ENCODE data around the gene ZNF578.
"Not testable (repeated sequence)": the region's sequence is repeated elsewhere in the genome, so short reads cannot be mapped to it uniquely, and the experiment has no call there.

Gene ZNF578

GRCh38 chr19:52518646-52519045 lies 65.3 kb downstream of the ZNF578 start:
- Histone ChIP-seq H3K27ac (ENCODE audit: low read depth, low read length) (no peak overlapping the region), H3K4me3 (ENCODE audit: low read depth in 1 of 2, low read length in 2 of 2) (no peak overlapping the region), H3K9ac (ENCODE audit: low read length) (no peak overlapping the region), H3K27me3 (ENCODE audit: control insufficient read depth in 1 of 2, insufficient read depth in 2 of 2, low read length in 2 of 2) (no peaks in the 10 kb centered on the region), H3K4me1 (ENCODE audit: insufficient read depth, low read length) (no peaks in the 10 kb centered on the region), H3K9me3 (ENCODE audit: low read length) (no peaks in the 10 kb centered on the region), H3K36me3 (ENCODE audit: insufficient read depth, low read length) (no peaks in the 10 kb centered on the region)

DNA sequence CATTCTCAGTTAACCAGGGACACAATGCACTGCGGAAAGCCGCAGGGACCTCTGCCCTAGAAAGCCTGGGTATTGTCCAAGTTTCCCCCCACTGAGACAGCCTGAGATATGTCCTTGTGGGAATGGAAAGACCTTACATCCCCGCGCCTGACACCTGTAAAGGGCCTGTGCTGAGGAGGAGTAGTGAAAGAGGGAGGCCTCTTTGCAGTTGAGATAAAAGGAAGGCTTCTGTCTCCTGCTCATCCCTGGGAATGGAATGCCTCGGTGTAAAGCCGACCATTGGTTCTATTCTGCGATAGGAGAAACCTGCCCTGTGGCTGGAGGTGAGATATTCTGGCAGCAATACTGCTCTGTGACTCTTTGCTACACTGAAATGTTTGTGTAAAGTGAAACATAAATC lies 65.8 kb downstream of the ZNF578 start:
- H3K9me3 ChIP-seq (ENCODE audit: low read length); H3K36me3 ChIP-seq (ENCODE audit: insufficient read depth, low read length); H3K27me3 ChIP-seq (ENCODE audit: control insufficient read depth in 1 of 2, insufficient read depth in 2 of 2, low read length in 2 of 2); H3K4me3 ChIP-seq (ENCODE audit: low read depth in 1 of 2, low read length in 2 of 2); H3K4me1 ChIP-seq (ENCODE audit: insufficient read depth, low read length); H3K9ac ChIP-seq (ENCODE audit: low read length); H3K27ac ChIP-seq (ENCODE audit: low read depth, low read length): not testable (repeated sequence)

DNA sequence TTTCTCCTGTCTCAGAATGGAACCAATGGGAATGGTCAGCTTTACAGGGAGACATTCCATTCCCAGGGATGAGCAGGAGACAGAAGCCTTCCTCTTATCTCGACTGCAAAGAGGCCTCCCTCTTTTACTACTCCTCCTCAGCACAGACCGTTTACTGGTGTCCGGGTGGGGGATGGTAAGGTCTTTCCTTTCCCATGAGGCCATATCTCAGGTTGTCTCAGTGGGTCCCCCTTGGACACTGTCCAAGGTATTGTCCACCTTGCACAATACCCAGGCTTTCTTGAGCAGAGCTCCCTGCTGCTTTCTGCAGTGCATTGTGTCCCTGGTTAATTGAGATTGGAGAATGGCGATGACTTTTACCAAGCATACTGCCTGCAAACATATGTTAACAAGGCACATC lies 66.7 kb downstream of the ZNF578 start:
- no peak overlapping the region for H3K9ac ChIP-seq (ENCODE audit: low read length)
- no peaks in the 10 kb centered on the region for H3K4me1 ChIP-seq (ENCODE audit: insufficient read depth, low read length)
- H3K27ac ChIP-seq (ENCODE audit: low read depth, low read length): no peak overlapping the region
- no peak overlapping the region for H3K4me3 ChIP-seq (ENCODE audit: low read depth in 1 of 2, low read length in 2 of 2)
- no peaks in the 10 kb centered on the region for H3K27me3 ChIP-seq (ENCODE audit: control insufficient read depth in 1 of 2, insufficient read depth in 2 of 2, low read length in 2 of 2)
- no peaks in the 10 kb centered on the region for H3K36me3 ChIP-seq (ENCODE audit: insufficient read depth, low read length)
- H3K9me3 ChIP-seq (ENCODE audit: low read length): no peaks in the 10 kb centered on the region

GRCh38 chr19:52522551-52522950 lies 69.2 kb downstream of the ZNF578 start:
- Histone ChIP-seq H3K36me3 (ENCODE audit: insufficient read depth, low read length) (no peaks in the 10 kb centered on the region), H3K9me3 (ENCODE audit: low read length) (no peaks in the 10 kb centered on the region), H3K27me3 (ENCODE audit: control insufficient read depth in 1 of 2, insufficient read depth in 2 of 2, low read length in 2 of 2) (no peaks in the 10 kb centered on the region), H3K4me1 (ENCODE audit: insufficient read depth, low read length) (no peaks in the 10 kb centered on the region), H3K4me3 (ENCODE audit: low read depth in 1 of 2, low read length in 2 of 2) (no peak overlapping the region), H3K9ac (ENCODE audit: low read length) (no peak overlapping the region), H3K27ac (ENCODE audit: low read depth, low read length) (no peak overlapping the region)

- Histone ChIP-seq H3K4me1 (ENCODE audit: insufficient read depth, low read length) (peaks cover 10% of the 10 kb centered on the region), H3K4me3 (ENCODE audit: low read depth in 1 of 2, low read length in 2 of 2) (no peak overlapping the region), H3K27me3 (ENCODE audit: control insufficient read depth in 1 of 2, insufficient read depth in 2 of 2, low read length in 2 of 2) (no peaks in the 10 kb centered on the region), H3K9me3 (ENCODE audit: low read length) (no peaks in the 10 kb centered on the region), H3K9ac (ENCODE audit: low read length) (no peak overlapping the region), H3K27ac (ENCODE audit: low read depth, low read length) (no peak overlapping the region), H3K36me3 (ENCODE audit: insufficient read depth, low read length) (no peaks in the 10 kb centered on the region)
Measured at GRCh38 chr19:52524086-52524485, 70.7 kb downstream of the ZNF578 start.

DNA sequence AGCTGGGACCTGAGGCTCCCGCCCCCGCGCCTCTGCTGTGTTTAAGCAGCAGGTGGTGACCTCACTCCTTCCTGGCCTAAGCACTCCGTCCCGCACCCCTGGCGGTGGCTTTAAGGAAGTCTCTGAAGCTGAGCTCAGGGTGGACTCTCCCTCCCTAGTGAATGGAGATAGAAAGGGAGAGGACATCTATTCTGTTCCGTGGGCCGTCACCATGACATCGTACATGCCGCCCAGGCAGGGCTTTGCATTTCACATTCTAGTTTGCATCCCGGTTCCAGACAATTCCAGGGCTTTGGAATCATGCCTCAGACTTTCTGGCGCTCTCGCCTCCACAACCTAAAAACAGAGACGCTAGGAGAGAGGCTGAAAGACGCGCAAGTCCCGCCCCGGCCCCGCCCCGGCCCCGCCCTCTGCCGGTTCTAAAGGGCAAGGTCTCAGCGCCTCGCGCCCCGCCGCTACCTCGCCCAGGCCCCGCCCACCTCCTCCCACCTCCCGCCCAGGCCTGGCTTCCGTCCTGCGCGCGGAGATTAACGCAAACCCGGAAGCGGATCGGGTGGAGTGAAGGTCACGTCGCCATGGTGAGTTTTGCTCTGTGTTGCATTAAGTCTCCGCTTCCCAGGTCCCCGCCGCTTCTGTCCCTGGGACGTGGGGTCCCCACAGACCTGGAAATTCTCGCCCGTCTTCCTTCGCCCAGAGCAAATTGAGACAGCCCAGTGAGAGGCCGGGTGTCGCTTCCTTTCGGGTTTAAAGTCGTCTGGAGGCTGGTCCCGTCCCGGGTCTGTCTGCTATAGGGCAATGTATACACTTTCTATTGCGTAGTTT lies 74.0 kb downstream of the ZNF578 start, which contains the start of gene ZNF808:
TSS of gene ZNF808 (plus strand) at position 535 of the 822 bp plus-strand sequence. CDS start 15,617 bp downstream, outside the sequence.
- Histone ChIP-seq H3K27ac (ENCODE audit: low read depth, low read length) (peak within 1 kb of the TSS; percentile 79), H3K9me3 (ENCODE audit: low read length) (no peaks in the 10 kb centered on the region), H3K27me3 (ENCODE audit: control insufficient read depth in 1 of 2, insufficient read depth in 2 of 2, low read length in 2 of 2) (no peaks in the 10 kb centered on the region), H3K36me3 (ENCODE audit: insufficient read depth, low read length) (no peaks in the 10 kb centered on the region), H3K4me1 (ENCODE audit: insufficient read depth, low read length) (peaks cover 11% of the 10 kb centered on the region), H3K4me3 (ENCODE audit: low read depth in 1 of 2, low read length in 2 of 2) (peak within 1 kb of the TSS; percentile 51 to 75), H3K9ac (ENCODE audit: low read length) (peak within 1 kb of the TSS; percentile 76)

DNA sequence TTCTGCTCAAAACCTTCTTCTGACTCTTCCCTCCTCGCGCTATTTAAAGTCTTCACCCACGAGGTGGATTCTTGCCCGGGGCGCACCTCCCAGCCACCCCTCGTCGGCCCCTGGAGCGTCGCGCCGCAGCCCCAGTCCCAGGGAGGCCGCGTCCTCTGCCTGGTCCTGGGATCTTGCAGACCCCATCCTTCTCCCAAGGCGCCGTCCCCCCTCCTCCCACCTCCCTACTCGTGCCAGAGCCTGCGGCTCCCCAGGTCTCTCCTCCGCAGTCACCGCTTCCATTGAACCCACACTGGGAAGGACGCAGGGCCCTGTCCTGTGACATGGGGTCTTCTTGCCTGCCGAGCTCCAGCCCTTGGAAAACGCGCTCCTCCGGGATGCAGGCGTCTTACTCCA lies 74.6 kb downstream of the ZNF578 start:
- Histone ChIP-seq H3K9ac (ENCODE audit: low read length) (peak overlapping the region; percentile 76), H3K36me3 (ENCODE audit: insufficient read depth, low read length) (no peaks in the 10 kb centered on the region), H3K27me3 (ENCODE audit: control insufficient read depth in 1 of 2, insufficient read depth in 2 of 2, low read length in 2 of 2) (no peaks in the 10 kb centered on the region), H3K4me1 (ENCODE audit: insufficient read depth, low read length) (peaks cover 11% of the 10 kb centered on the region), H3K9me3 (ENCODE audit: low read length) (no peaks in the 10 kb centered on the region), H3K4me3 (ENCODE audit: low read depth in 1 of 2, low read length in 2 of 2) (peak overlapping the region; percentile 51 to 66), H3K27ac (ENCODE audit: low read depth, low read length) (peak overlapping the region; percentile 79)

GRCh38 chr19:52532480-52532879 lies 79.1 kb downstream of the ZNF578 start:
- Histone ChIP-seq H3K36me3 (ENCODE audit: insufficient read depth, low read length) (peaks cover 4% of the 10 kb centered on the region), H3K4me3 (ENCODE audit: low read depth in 1 of 2, low read length in 2 of 2) (no peak overlapping the region), H3K27me3 (ENCODE audit: control insufficient read depth in 1 of 2, insufficient read depth in 2 of 2, low read length in 2 of 2) (no peaks in the 10 kb centered on the region), H3K9ac (ENCODE audit: low read length) (no peak overlapping the region), H3K9me3 (ENCODE audit: low read length) (no peaks in the 10 kb centered on the region), H3K27ac (ENCODE audit: low read depth, low read length) (no peak overlapping the region), H3K4me1 (ENCODE audit: insufficient read depth, low read length) (peaks cover 19% of the 10 kb centered on the region)

DNA sequence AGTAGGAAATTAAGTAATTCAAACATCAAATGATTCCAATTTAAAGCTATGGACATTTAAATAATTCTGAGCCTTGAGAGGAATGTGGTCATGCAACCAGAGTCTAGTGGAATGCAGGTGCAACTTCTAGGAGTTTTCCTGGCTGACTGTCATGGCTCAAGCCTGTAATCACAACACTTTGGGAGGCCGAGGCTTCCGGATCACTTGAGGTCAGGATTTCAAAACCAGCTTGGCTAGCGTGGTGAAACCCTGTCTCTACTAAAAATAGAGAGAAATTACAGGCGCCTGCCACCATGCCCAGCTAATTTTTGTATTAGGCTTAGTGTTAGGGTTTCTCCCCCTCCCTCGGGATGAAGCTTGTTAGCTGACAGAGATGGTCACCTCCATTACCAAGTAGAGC lies 80.5 kb downstream of the ZNF578 start:
- H3K9ac ChIP-seq (ENCODE audit: low read length): no peak overlapping the region
- H3K9me3 ChIP-seq (ENCODE audit: low read length): no peaks in the 10 kb centered on the region
- no peaks in the 10 kb centered on the region for H3K27me3 ChIP-seq (ENCODE audit: control insufficient read depth in 1 of 2, insufficient read depth in 2 of 2, low read length in 2 of 2)
- H3K4me1 ChIP-seq (ENCODE audit: insufficient read depth, low read length): peaks cover 11% of the 10 kb centered on the region
- peaks cover 4% of the 10 kb centered on the region for H3K36me3 ChIP-seq (ENCODE audit: insufficient read depth, low read length)
- no peak overlapping the region for H3K4me3 ChIP-seq (ENCODE audit: low read depth in 1 of 2, low read length in 2 of 2)
- H3K27ac ChIP-seq (ENCODE audit: low read depth, low read length): no peak overlapping the region

- not testable (repeated sequence) for H3K9me3 ChIP-seq (ENCODE audit: low read length); H3K36me3 ChIP-seq (ENCODE audit: insufficient read depth, low read length); H3K4me1 ChIP-seq (ENCODE audit: insufficient read depth, low read length); H3K27ac ChIP-seq (ENCODE audit: low read depth, low read length); H3K9ac ChIP-seq (ENCODE audit: low read length); H3K27me3 ChIP-seq (ENCODE audit: control insufficient read depth in 1 of 2, insufficient read depth in 2 of 2, low read length in 2 of 2)
- H3K4me3 ChIP-seq (ENCODE audit: low read depth in 1 of 2, low read length in 2 of 2): peak overlapping the region; percentile 40 to 72
Measured at GRCh38 chr19:52535385-52535770, 82.0 kb downstream of the ZNF578 start.

DNA sequence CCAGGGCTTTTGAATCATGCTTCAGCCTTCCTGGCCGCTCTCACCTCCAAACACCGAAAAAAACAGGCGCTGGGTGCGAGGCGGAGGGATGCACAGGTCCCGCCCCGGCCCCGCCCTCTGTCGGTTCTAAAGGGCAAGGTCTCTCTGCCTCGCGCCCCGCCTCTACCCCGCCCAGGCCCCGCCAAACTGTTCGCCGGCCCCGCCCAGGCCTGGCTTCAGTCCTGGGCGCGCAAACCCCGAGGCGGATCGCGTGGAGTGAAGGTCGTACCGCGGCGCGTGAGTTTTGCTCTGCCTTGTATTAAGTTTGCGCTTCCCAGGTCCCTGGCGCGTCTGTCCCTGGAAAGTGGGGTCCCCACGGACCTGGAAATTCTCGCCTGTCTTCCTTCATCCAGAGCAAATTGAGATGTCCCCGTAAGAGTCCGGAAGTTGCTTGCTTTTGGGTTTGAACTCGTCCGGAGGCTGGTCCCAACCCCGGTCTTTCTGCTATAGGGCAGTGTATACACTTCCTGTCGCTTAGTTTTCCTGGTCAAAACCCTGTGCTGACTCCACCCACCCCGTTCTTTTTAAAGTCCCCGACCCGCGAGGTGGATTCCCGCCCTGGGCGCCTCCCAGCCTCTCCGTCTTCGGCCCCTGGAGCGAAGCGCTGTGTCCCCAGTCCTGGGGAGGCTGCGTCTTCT lies 82.6 kb downstream of the ZNF578 start:
- Histone ChIP-seq H3K4me1 (ENCODE audit: insufficient read depth, low read length) (peaks cover 8% of the 10 kb centered on the region), H3K9ac (ENCODE audit: low read length) (no peak overlapping the region), H3K27me3 (ENCODE audit: control insufficient read depth in 1 of 2, insufficient read depth in 2 of 2, low read length in 2 of 2) (no peaks in the 10 kb centered on the region), H3K9me3 (ENCODE audit: low read length) (no peaks in the 10 kb centered on the region), H3K27ac (ENCODE audit: low read depth, low read length) (peak overlapping the region; percentile 72), H3K36me3 (ENCODE audit: insufficient read depth, low read length) (peaks cover 4% of the 10 kb centered on the region), H3K4me3 (ENCODE audit: low read depth in 1 of 2, low read length in 2 of 2) (peak overlapping the region; percentile 40 to 72)

DNA sequence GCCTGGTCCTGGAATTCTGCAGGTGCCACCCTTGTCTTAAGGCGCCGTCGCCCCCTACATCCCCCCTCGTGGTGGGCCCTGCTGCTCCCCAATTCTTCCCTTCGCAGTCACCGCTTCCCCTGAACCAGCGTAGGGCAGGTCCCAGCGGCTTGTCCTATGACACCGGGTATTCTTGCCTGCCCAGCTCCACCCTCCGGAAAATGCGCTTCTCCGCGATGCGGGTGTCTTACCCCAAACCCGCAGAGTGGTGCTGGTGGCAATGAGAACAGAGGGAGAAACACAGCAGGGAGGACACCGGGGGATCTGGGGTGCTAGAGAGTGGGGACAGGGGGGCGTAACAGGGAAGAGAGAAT lies 83.1 kb downstream of the ZNF578 start:
- Histone ChIP-seq H3K4me3 (ENCODE audit: low read depth in 1 of 2, low read length in 2 of 2) (peak overlapping the region; percentile 40 to 72), H3K27me3 (ENCODE audit: control insufficient read depth in 1 of 2, insufficient read depth in 2 of 2, low read length in 2 of 2) (no peaks in the 10 kb centered on the region), H3K27ac (ENCODE audit: low read depth, low read length) (peak overlapping the region; percentile 72), H3K9me3 (ENCODE audit: low read length) (no peaks in the 10 kb centered on the region), H3K4me1 (ENCODE audit: insufficient read depth, low read length) (peaks cover 8% of the 10 kb centered on the region), H3K36me3 (ENCODE audit: insufficient read depth, low read length) (peaks cover 4% of the 10 kb centered on the region), H3K9ac (ENCODE audit: low read length) (no peak overlapping the region)

Measured in muscle layer of colon (tissue), 2 donors.